Measurements from ENCODE around the gene NRM. TPM values are rescaled to one million over a fixed set of nuclear protein-coding genes. Genes with fewer than 3 reads are reported as not detected.

Gene NRM
- total and polyA plus RNA-seq, 2 of the 13 experiments (the other 11 are each of a cell fraction or from before 2014, with no cell fraction given): 12.5 to 16.0 TPM

- no peak for TF ChIP-seq NR2C2 (CRISPR knock-in tag; IDR thresholded peaks at IDR 0.05; ENCODE audit: borderline replicate concordance)
- TF ChIP-seq ISX (CRISPR knock-in tag; conservative IDR thresholded peaks at IDR 0.05): no peak
- TF ChIP-seq HNF4A (CRISPR knock-in tag; IDR thresholded peaks at IDR 0.05): no peak
- TF ChIP-seq MNT (IDR thresholded peaks at IDR 0.05): no peak
- no peak for TF ChIP-seq LBX2 (CRISPR knock-in tag; IDR thresholded peaks at IDR 0.05; ENCODE audit: borderline replicate concordance)
- TF ChIP-seq ZNF850 (CRISPR knock-in tag; conservative IDR thresholded peaks at IDR 0.05): 0 out of 2 replicates have a peak, but pooled peaks have one; percentile 70
- no peak for TF ChIP-seq CEBPZ (IDR thresholded peaks at IDR 0.05; ENCODE audit: low read length)
- TF ChIP-seq GATAD2A (CRISPR knock-in tag; IDR thresholded peaks at IDR 0.05): no peak
Measured at GRCh38 chr6:30719356-30719755, 28.6 kb upstream of the NRM start (continued).

Measured in HepG2 (cell line).